GM23338 (cell line): ENCODE results near the gene NT5C1A. TPM values are rescaled to one million over a fixed set of nuclear protein-coding genes. Genes with fewer than 3 reads are reported as not detected.
A peak's percentile ranks its signal among the peaks of the same experiment; 100 is the strongest.

ENCODE experiments used
- ATAC-seq: fragments of 200-7000 bp; cut with Tn5 transposase; 3 replicates; pipeline ENCODE4 v1.9.1; 2020
- DNase-seq: peaks from one replicate; pipeline ENCODE4 v3.0.0-alpha.2; 2015; ENCODE audit warnings: low spot score
- H2AFZ ChIP-seq: fragments of 200-600 bp; sonication (generic); 2 replicates; pipeline ENCODE4 v1.8.0; 2016; ENCODE audit warnings: antibody characterized with exemption, mild to moderate bottlenecking, moderate library complexity
- H3F3A ChIP-seq: fragments of 200-600 bp; sonication (generic); replicated peaks from 2 replicates; pipeline ENCODE4 v1.8.0; 2017; ENCODE audit warnings: antibody characterized with exemption, mixed run types, low read depth
- H3K27ac ChIP-seq: fragments of 200-600 bp; sonication (generic); 2 replicates; pipeline ENCODE4 v1.6.1; 2016; ENCODE audit warnings: low read depth
- H3K27me3 ChIP-seq: fragments of 200-600 bp; sonication (generic); 2 replicates; pipeline ENCODE4 v1.8.0; 2016; ENCODE audit warnings: mild to moderate bottlenecking, mixed run types, moderate library complexity; ENCODE audit not compliant: insufficient read depth
- H3K36me3 ChIP-seq: fragments of 200-600 bp; sonication (generic); 2 replicates; pipeline ENCODE4 v1.8.0; 2016; ENCODE audit warnings: mild to moderate bottlenecking; ENCODE audit not compliant: insufficient read depth
- H3K4me1 ChIP-seq: fragments of 200-600 bp; sonication (generic); 2 replicates; pipeline ENCODE4 v1.8.0; 2016; ENCODE audit warnings: mild to moderate bottlenecking, moderate library complexity; ENCODE audit not compliant: insufficient read depth
- H3K4me2 ChIP-seq: fragments of 200-600 bp; sonication (generic); 2 replicates; pipeline ENCODE4 v1.7.1; 2017; ENCODE audit warnings: mixed run types
- H3K4me3 ChIP-seq: fragments of 200-600 bp; sonication (generic); 2 replicates; pipeline ENCODE4 v1.6.1; 2016; ENCODE audit warnings: mixed run types
- H3K79me2 ChIP-seq: fragments of 200-600 bp; sonication (generic); replicated peaks from 2 replicates; pipeline ENCODE4 v1.8.0; 2017; ENCODE audit warnings: mild to moderate bottlenecking; ENCODE audit not compliant: insufficient read depth
- H3K9me2 ChIP-seq: fragments of 200-600 bp; sonication (generic); 2 replicates; pipeline ENCODE4 v1.8.0; 2017; ENCODE audit not compliant: insufficient read depth
- H4K20me1 ChIP-seq: fragments of 200-600 bp; sonication (generic); replicated peaks from 2 replicates; pipeline ENCODE4 v1.8.0; 2017; ENCODE audit warnings: mild to moderate bottlenecking; ENCODE audit not compliant: insufficient read depth
- H3K27ac Mint-ChIP-seq: 2 replicates; pipeline ENCODE4 v1.8.0; 2020; ENCODE audit warnings: inconsistent platforms, mild to moderate bottlenecking, moderate library complexity, mixed read lengths
- H3K27me3 Mint-ChIP-seq: 3 replicates; pipeline ENCODE4 v1.8.0; 2022; ENCODE audit warnings: low read depth, mild to moderate bottlenecking, moderate library complexity, mixed read lengths, inconsistent platforms; ENCODE audit not compliant: insufficient read depth, poor library complexity
- H3K36me3 Mint-ChIP-seq: 3 replicates; pipeline ENCODE4 v1.8.0; 2021; ENCODE audit warnings: low read depth, mild to moderate bottlenecking, inconsistent platforms, moderate library complexity, mixed read lengths
- H3K4me1 Mint-ChIP-seq: 3 replicates; pipeline ENCODE4 v1.8.0; 2020; ENCODE audit warnings: mild to moderate bottlenecking, inconsistent platforms, mixed read lengths
- H3K4me3 Mint-ChIP-seq: 3 replicates; pipeline ENCODE4 v1.8.0; 2021; ENCODE audit warnings: moderate library complexity, mild to moderate bottlenecking, inconsistent platforms, mixed read lengths
- H3K9me3 Mint-ChIP-seq: 3 replicates; pipeline ENCODE4 v1.8.0; 2020; ENCODE audit warnings: moderate library complexity, mild to moderate bottlenecking, inconsistent platforms, mixed read lengths
- CREB1 ChIP-seq: fragments of 250-450 bp; sonication (Bioruptor Pico); IDR thresholded peaks from 2 replicates; pipeline ENCODE4 v1.5.0; 2020; ENCODE audit warnings: low read depth, mild to moderate bottlenecking, moderate library complexity
- EZH2 ChIP-seq: fragments of 200-600 bp; sonication (generic); IDR thresholded peaks from one replicate; pipeline ENCODE4 v1.8.0; 2017; ENCODE audit warnings: antibody characterized with exemption, mild to moderate bottlenecking, low read depth; ENCODE audit not compliant: unreplicated experiment
- EZH2phosphoT487 ChIP-seq: fragments of 200-600 bp; sonication (generic); IDR thresholded peaks from one replicate; pipeline ENCODE4 v1.8.1; 2018; ENCODE audit warnings: antibody characterized with exemption; ENCODE audit not compliant: unreplicated experiment
- NANOG ChIP-seq: IDR thresholded peaks from 2 replicates; pipeline ENCODE4 v1.6.1; 2016; ENCODE audit warnings: antibody characterized with exemption, borderline replicate concordance
- polyA plus RNA-seq: library from polyadenylated mRNA; unstranded; fragments of >200 nt; fragmentation: Nextera tagmentation; extraction: Ambion mirVana; gene quantifications from 2 replicates; pipeline ENCODE4 v1.2.1, GENCODE V29; 2016
- total RNA-seq: library from RNA; depleted of rRNA; stranded (reverse); fragments of >200 nt; shearing (Covaris generic); gene quantifications from 2 replicates; pipeline ENCODE4 v1.2.3, GENCODE V29; 2014
- TF ChIP-seq, protein P1 (sequence below): IDR thresholded peaks from one replicate; pipeline ENCODE4 v1.6.1; 2018; ENCODE audit warnings: antibody characterized with exemption; ENCODE audit not compliant: unreplicated experiment
- TF ChIP-seq, protein P2 (sequence below), 2 experiments: fragments of 200-600 bp in 1 of 2; sonication (generic) in 1 of 2; conservative IDR thresholded peaks; 2 replicates each; pipeline versions ENCODE4 v1.5.1 to v1.6.1; 2016 to 2017; ENCODE audit warnings: antibody characterized with exemption in 2 of 2, low read depth in 2 of 2, mild to moderate bottlenecking in 2 of 2, moderate library complexity in 1 of 2

The NT5C1A gene
- total and polyA plus RNA-seq, 2 experiments from 2014 or later, result not detected

DNA sequence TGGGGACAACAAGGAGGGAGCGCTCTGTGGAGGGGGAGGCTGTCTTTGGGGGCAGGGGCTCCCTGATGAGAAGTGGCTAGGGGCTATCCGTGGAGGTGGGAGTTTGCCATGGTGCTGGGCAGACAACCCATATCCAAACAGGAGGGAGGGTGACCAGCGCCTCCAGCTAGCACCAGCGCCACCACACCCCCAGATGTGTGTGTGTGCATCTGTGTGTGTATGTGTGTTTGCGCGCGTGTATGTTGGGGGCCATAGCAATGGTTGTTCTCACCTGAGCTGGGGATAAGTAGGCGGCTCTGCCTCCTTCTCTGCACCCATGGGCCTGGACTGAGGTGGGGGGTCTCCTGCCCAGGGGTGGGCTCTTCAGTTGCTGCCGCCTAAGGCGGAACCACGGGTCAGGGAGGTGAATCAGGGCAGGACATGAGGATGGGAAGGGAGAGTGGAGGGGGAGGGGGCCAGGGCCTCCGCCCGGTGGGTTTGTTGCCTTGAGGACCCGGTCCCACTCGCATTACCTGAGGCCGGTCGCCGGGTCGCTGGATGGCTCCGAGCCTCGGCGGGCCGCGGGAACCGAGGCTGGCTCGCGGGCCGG, 19.0 kb upstream of the NT5C1A start:
- no peaks in the 10 kb centered on the region for H3K79me2 ChIP-seq
- Mint-ChIP-seq H3K36me3 (no peaks in the 10 kb centered on the region), H3K27ac (no peak overlapping the region), H3K4me3 (peak overlapping the region; percentile 59), H3K27me3 (peaks cover 97% of the 10 kb centered on the region), H3K9me3 (no peaks in the 10 kb centered on the region; the same call in 2 of the 3 replicates), H3K4me1 (peaks cover 14% of the 10 kb centered on the region)
- H4K20me1 ChIP-seq, result 0 out of 2 replicates have a peak, but pooled peaks cover 13% of the 10 kb centered on the region
- no peaks in the 10 kb centered on the region for H3K36me3 ChIP-seq
- DNase-seq (no peak), ATAC-seq (no peak)
- no peaks in the 10 kb centered on the region; the same call in 1 of the 2 replicates for H3K4me1 ChIP-seq
- peaks cover 99% of the 10 kb centered on the region for H3K27me3 ChIP-seq
- peak; percentile 51 for TF ChIP-seq EZH2
- peak; percentile 79 for TF ChIP-seq EZH2phosphoT487
- TF ChIP-seq, protein P1, sequence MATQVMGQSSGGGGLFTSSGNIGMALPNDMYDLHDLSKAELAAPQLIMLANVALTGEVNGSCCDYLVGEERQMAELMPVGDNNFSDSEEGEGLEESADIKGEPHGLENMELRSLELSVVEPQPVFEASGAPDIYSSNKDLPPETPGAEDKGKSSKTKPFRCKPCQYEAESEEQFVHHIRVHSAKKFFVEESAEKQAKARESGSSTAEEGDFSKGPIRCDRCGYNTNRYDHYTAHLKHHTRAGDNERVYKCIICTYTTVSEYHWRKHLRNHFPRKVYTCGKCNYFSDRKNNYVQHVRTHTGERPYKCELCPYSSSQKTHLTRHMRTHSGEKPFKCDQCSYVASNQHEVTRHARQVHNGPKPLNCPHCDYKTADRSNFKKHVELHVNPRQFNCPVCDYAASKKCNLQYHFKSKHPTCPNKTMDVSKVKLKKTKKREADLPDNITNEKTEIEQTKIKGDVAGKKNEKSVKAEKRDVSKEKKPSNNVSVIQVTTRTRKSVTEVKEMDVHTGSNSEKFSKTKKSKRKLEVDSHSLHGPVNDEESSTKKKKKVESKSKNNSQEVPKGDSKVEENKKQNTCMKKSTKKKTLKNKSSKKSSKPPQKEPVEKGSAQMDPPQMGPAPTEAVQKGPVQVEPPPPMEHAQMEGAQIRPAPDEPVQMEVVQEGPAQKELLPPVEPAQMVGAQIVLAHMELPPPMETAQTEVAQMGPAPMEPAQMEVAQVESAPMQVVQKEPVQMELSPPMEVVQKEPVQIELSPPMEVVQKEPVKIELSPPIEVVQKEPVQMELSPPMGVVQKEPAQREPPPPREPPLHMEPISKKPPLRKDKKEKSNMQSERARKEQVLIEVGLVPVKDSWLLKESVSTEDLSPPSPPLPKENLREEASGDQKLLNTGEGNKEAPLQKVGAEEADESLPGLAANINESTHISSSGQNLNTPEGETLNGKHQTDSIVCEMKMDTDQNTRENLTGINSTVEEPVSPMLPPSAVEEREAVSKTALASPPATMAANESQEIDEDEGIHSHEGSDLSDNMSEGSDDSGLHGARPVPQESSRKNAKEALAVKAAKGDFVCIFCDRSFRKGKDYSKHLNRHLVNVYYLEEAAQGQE, result peak; percentile 39
- TF ChIP-seq NANOG, result no peak
- H3K4me2 ChIP-seq, result peak overlapping the region; percentile 87
- no peaks in the 10 kb centered on the region for H3F3A ChIP-seq
- no peak overlapping the region for H3K27ac ChIP-seq
- H2AFZ ChIP-seq, result peak overlapping the region; percentile 69; the same call in 1 of the 2 replicates
- H3K4me3 ChIP-seq, result peak overlapping the region; percentile 59
- no peaks in the 10 kb centered on the region for H3K9me2 ChIP-seq

DNA sequence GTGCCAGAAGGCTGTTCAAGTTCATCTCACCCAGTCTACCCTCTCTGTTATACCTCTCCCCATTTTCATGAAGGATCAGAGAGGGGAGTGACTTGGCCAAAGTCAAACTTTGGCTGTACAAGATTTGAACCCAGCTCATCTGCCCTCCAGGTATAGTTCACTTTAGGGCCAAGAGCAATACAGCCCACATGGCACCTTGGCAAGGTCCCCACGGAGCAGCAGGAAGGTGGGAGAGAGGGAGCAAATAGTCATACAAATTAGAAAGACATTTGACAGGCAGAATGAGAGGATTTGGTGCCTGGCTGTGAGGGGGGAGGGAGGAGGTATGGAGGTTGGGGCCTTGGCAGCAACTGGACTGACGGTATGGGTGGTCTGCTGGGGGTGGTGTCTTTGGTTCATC, 18.3 kb upstream of the NT5C1A start:
- H3K36me3 ChIP-seq, result no peaks in the 10 kb centered on the region
- no peak overlapping the region for H2AFZ ChIP-seq
- peaks cover 98% of the 10 kb centered on the region for H3K27me3 Mint-ChIP-seq

DNA sequence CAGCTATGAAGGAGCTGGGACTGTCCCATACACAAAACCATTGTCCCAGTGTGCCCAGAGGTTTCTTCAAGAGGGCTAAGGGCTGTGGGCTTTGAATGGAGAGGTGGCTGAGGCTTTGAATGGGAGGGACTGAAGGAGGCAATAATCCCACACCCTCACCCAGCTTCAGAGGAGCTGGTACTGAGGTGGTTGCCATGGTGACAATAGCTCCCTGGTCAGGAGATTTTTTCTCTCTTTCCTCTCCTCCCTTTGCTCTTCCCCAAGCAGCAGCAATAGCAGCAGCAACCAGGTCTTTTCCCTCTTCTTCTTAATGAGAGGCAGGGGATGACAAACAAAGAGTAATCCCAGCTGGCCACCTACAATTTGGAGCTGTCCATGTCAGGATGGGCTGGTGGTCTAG, 17.7 kb upstream of the NT5C1A start:
- TF ChIP-seq CREB1 (CRISPR knock-in tag), result no peak
- TF ChIP-seq, protein P2, sequence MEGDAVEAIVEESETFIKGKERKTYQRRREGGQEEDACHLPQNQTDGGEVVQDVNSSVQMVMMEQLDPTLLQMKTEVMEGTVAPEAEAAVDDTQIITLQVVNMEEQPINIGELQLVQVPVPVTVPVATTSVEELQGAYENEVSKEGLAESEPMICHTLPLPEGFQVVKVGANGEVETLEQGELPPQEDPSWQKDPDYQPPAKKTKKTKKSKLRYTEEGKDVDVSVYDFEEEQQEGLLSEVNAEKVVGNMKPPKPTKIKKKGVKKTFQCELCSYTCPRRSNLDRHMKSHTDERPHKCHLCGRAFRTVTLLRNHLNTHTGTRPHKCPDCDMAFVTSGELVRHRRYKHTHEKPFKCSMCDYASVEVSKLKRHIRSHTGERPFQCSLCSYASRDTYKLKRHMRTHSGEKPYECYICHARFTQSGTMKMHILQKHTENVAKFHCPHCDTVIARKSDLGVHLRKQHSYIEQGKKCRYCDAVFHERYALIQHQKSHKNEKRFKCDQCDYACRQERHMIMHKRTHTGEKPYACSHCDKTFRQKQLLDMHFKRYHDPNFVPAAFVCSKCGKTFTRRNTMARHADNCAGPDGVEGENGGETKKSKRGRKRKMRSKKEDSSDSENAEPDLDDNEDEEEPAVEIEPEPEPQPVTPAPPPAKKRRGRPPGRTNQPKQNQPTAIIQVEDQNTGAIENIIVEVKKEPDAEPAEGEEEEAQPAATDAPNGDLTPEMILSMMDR (conservative IDR thresholded peaks at IDR 0.05; ENCODE audit: low read depth in 2 of 2), result no peak
- no peaks in the 10 kb centered on the region for H3F3A ChIP-seq
- Mint-ChIP-seq H3K27me3 (peaks cover 98% of the 10 kb centered on the region), H3K4me1 (peaks cover 5% of the 10 kb centered on the region), H3K9me3 (no peaks in the 10 kb centered on the region; the same call in 2 of the 3 replicates), H3K4me3 (no peak overlapping the region), H3K27ac (no peak overlapping the region), H3K36me3 (no peaks in the 10 kb centered on the region)
- H3K79me2 ChIP-seq, result no peaks in the 10 kb centered on the region
- no peaks in the 10 kb centered on the region for H3K36me3 ChIP-seq
- H3K27me3 ChIP-seq, result peaks cover 99% of the 10 kb centered on the region
- H3K9me2 ChIP-seq, result no peaks in the 10 kb centered on the region
- H4K20me1 ChIP-seq, result 0 out of 2 replicates have a peak, but pooled peaks cover 13% of the 10 kb centered on the region
- ATAC-seq, result no peak
- no peak overlapping the region for H2AFZ ChIP-seq
- no peak overlapping the region for H3K4me3 ChIP-seq
- no peaks in the 10 kb centered on the region; the same call in 1 of the 2 replicates for H3K4me1 ChIP-seq
- DNase-seq, result no peak
- no peak overlapping the region for H3K4me2 ChIP-seq
- no peak overlapping the region for H3K27ac ChIP-seq

More for the DNA sequence above, 18.3 kb upstream of the NT5C1A start:
- ATAC-seq, result no peak
- Histone ChIP-seq H3K79me2 (no peaks in the 10 kb centered on the region), H3K4me2 (no peak overlapping the region), H3K9me2 (no peaks in the 10 kb centered on the region), H3K4me1 (no peaks in the 10 kb centered on the region; the same call in 1 of the 2 replicates), H3F3A (no peaks in the 10 kb centered on the region), H4K20me1 (0 out of 2 replicates have a peak, but pooled peaks cover 13% of the 10 kb centered on the region), H3K27ac (no peak overlapping the region), H3K4me3 (no peak overlapping the region), H3K27me3 (peaks cover 99% of the 10 kb centered on the region)
- H3K4me1 Mint-ChIP-seq, result peaks cover 11% of the 10 kb centered on the region
- no peaks in the 10 kb centered on the region; the same call in 2 of the 3 replicates for H3K9me3 Mint-ChIP-seq
- no peak overlapping the region for H3K27ac Mint-ChIP-seq
- no peak for DNase-seq
- no peaks in the 10 kb centered on the region for H3K36me3 Mint-ChIP-seq
- TF ChIP-seq EZH2phosphoT487 (no peak), EZH2 (peak; percentile 51)
- peak overlapping the region; percentile 59; the same call in 1 of the 3 replicates for H3K4me3 Mint-ChIP-seq
